Ascending aorta (tissue), 2 donors: ENCODE measurements around the gene ZW10. TPM values are rescaled to one million over a fixed set of nuclear protein-coding genes. Genes with fewer than 3 reads are reported as not detected.

ENCODE experiments used
- DNase-seq, 2 donors: peaks; one replicate each; pipeline ENCODE4 v3.0.0-alpha.2; 2019; ENCODE audit warnings: low spot score in 2 of 2
- H3K27ac ChIP-seq, 2 donors: fragments of 200-600 bp; sonication (generic); one replicate each; pipeline ENCODE4 v1.5.1; 2016 to 2017; ENCODE audit warnings: mild to moderate bottlenecking in 1 of 2
- H3K27me3 ChIP-seq: fragments of 200-600 bp; sonication (generic); one replicate; pipeline ENCODE4 v1.5.1; 2017
- H3K36me3 ChIP-seq, 2 donors: fragments of 200-600 bp; sonication (generic); one replicate each; pipeline ENCODE4 v1.5.1; 2016
- H3K4me1 ChIP-seq, 2 donors: fragments of 200-600 bp; sonication (generic); one replicate each; pipeline ENCODE4 v1.5.1; 2016 to 2017; ENCODE audit warnings: mild to moderate bottlenecking in 1 of 2
- H3K4me3 ChIP-seq, 2 donors: fragments of 200-600 bp; sonication (generic); one replicate each; pipeline ENCODE4 v1.5.1; 2016 to 2017; ENCODE audit warnings: mild to moderate bottlenecking in 1 of 2
- H3K9me3 ChIP-seq, 2 donors: fragments of 200-600 bp; sonication (generic); one replicate each; pipeline ENCODE4 v1.5.1; 2016
- intact Hi-C: fragments of 100-400 bp; cut with DNase I; formaldehyde crosslinking; loops from one replicate; pipeline ENCODE4 v1.15.1; 2023
- total RNA-seq: library from RNA; depleted of rRNA; stranded (reverse); fragments of >200 nt; gene quantifications from one replicate; pipeline ENCODE4 v1.1.0, GENCODE V29; 2016
- TF ChIP-seq, protein P1 (sequence below), 3 experiments: fragments of 200-600 bp in 2 of 3; fragments of 450-650 bp in 1 of 3; sonication (generic) in 2 of 3; IDR thresholded peaks; one replicate each; pipeline ENCODE4 v1.5.1; 2016 to 2019; ENCODE audit warnings: antibody characterized with exemption in 3 of 3, mild to moderate bottlenecking in 1 of 3, moderate library complexity in 1 of 3

Gene ZW10
- total RNA-seq, 1 donor from 2014 or later, result 12.3 TPM

- Histone ChIP-seq H3K27ac (no peak overlapping the region), H3K4me3 (no peak overlapping the region), H3K9me3 (no peaks in the 10 kb centered on the region), H3K27me3 (no peaks in the 10 kb centered on the region), H3K36me3 (peaks cover 0 to 4% of the 10 kb centered on the region in 2 donors), H3K4me1 (no peaks in the 10 kb centered on the region)
- TF ChIP-seq, protein P1, sequence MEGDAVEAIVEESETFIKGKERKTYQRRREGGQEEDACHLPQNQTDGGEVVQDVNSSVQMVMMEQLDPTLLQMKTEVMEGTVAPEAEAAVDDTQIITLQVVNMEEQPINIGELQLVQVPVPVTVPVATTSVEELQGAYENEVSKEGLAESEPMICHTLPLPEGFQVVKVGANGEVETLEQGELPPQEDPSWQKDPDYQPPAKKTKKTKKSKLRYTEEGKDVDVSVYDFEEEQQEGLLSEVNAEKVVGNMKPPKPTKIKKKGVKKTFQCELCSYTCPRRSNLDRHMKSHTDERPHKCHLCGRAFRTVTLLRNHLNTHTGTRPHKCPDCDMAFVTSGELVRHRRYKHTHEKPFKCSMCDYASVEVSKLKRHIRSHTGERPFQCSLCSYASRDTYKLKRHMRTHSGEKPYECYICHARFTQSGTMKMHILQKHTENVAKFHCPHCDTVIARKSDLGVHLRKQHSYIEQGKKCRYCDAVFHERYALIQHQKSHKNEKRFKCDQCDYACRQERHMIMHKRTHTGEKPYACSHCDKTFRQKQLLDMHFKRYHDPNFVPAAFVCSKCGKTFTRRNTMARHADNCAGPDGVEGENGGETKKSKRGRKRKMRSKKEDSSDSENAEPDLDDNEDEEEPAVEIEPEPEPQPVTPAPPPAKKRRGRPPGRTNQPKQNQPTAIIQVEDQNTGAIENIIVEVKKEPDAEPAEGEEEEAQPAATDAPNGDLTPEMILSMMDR (IDR thresholded peaks at IDR 0.05), result no peak
- intact Hi-C loops, result loop anchor here (5.0 to 10.0 kb wide), 2 partner anchors 177 to 284 kb away; no protein-coding TSS in a partner anchor
- DNase-seq, result no peak
Observed at GRCh38 chr11:113728814-113729213, 44.7 kb downstream of the ZW10 start.

- no peak for DNase-seq
- TF ChIP-seq, protein P1 (IDR thresholded peaks at IDR 0.05), result no peak
- Histone ChIP-seq H3K27me3 (no peaks in the 10 kb centered on the region), H3K27ac (no peak overlapping the region), H3K4me1 (no peaks in the 10 kb centered on the region), H3K36me3 (no peaks in the 10 kb centered on the region), H3K4me3 (no peak overlapping the region), H3K9me3 (no peaks in the 10 kb centered on the region)
- intact Hi-C loops, result loop anchor here (5.0 to 10.0 kb wide), 2 partner anchors 174 to 281 kb away; no protein-coding TSS in a partner anchor
Observed at GRCh38 chr11:113725913-113726312, 47.6 kb downstream of the ZW10 start.

DNA sequence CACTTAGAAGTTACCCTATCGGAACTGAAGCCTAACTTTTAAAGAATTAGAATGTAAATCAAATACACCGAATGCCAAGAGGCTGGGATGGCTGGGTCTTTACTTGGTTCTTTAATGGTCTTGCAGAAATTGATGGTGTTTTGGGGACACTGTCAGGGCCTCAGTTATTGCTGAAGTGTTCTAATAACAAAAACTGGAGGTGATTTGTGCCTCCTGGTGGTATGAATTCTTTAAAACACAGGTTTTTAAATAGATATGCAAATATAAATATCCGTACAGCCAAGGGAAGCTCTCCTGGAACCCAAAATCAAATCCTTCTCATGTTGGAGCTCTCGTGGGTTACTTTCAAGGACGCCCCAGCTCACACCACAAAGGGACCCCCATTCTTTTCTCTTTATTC is 48.1 kb downstream of the ZW10 start:
- Histone ChIP-seq H3K27me3 (no peaks in the 10 kb centered on the region), H3K9me3 (no peaks in the 10 kb centered on the region), H3K27ac (no peak overlapping the region), H3K4me1 (no peaks in the 10 kb centered on the region), H3K36me3 (no peaks in the 10 kb centered on the region), H3K4me3 (no peak overlapping the region)
- DNase-seq, result no peak
- intact Hi-C loops, result loop anchor here (5.0 to 10.0 kb wide), 2 partner anchors 173 to 281 kb away; no protein-coding TSS in a partner anchor
- TF ChIP-seq, protein P1 (IDR thresholded peaks at IDR 0.05), result no peak

GRCh38 chr11:113724778-113725177 is 48.7 kb downstream of the ZW10 start:
- H3K9me3 ChIP-seq, result no peaks in the 10 kb centered on the region
- DNase-seq, result no peak
- no peak overlapping the region for H3K27ac ChIP-seq
- intact Hi-C loops, result loop anchor here (5.0 to 10.0 kb wide), 2 partner anchors 172 to 280 kb away; no protein-coding TSS in a partner anchor
- no peaks in the 10 kb centered on the region for H3K36me3 ChIP-seq
- H3K4me1 ChIP-seq, result no peaks in the 10 kb centered on the region
- TF ChIP-seq, protein P1 (IDR thresholded peaks at IDR 0.05), result no peak
- no peaks in the 10 kb centered on the region for H3K27me3 ChIP-seq
- H3K4me3 ChIP-seq, result no peak overlapping the region

DNA sequence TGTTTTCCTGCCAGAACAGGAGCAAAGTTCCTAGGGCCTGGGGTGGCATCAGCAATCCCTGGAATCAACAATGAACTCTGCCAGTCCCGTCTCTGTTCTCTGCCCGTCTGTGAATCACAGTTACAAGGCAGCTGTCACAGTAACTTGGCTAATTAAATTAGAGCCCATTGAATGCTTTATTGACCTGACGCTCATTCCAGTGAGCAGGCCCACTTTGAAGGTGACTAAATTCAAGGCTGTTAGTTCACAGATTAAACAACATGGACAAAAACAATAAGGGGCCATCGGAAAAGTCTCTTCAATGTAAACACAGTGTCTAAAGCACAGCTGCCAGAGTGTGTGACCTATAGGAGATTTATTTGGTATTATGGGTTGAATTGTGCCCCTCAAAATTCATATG is 49.7 kb downstream of the ZW10 start:
- intact Hi-C loops, result loop anchor here (10.0 kb wide), 1 partner anchor 279 kb away; no protein-coding TSS in a partner anchor
- H3K36me3 ChIP-seq, result no peaks in the 10 kb centered on the region
- H3K4me1 ChIP-seq, result no peaks in the 10 kb centered on the region
- no peak overlapping the region for H3K4me3 ChIP-seq
- no peaks in the 10 kb centered on the region for H3K27me3 ChIP-seq
- DNase-seq, result no peak
- H3K9me3 ChIP-seq, result no peaks in the 10 kb centered on the region
- H3K27ac ChIP-seq, result no peak overlapping the region
- TF ChIP-seq, protein P1 (IDR thresholded peaks at IDR 0.05), result no peak

DNA sequence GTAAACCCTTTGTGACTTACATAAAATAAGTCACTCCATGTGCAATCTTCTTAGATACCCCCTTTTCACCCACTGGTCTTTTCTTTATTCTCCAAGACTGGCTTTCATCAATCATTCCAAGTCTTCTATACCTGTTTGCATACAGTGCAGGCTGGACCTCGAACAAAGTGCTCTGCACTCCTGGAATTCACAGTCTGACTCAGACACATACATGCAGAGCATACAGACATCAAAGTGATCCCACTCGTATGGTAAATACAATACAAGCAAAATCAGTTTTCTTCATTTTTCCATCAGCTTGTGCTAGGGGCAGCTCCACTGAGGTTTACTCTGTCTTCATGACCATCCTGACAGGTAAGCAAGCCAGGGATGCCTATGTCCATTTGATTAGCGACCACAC is 50.6 kb downstream of the ZW10 start:
- Histone ChIP-seq H3K4me3 (no peak overlapping the region), H3K27me3 (no peaks in the 10 kb centered on the region), H3K36me3 (no peaks in the 10 kb centered on the region), H3K9me3 (no peaks in the 10 kb centered on the region), H3K27ac (no peak overlapping the region), H3K4me1 (no peaks in the 10 kb centered on the region)
- no peak for DNase-seq
- TF ChIP-seq, protein P1 (IDR thresholded peaks at IDR 0.05), result no peak
- intact Hi-C loops, result loop anchor here (10.0 kb wide), 1 partner anchor 278 kb away; no protein-coding TSS in a partner anchor
